ENCODE results near the gene CBARP. TPM values are rescaled to one million over a fixed set of nuclear protein-coding genes. Genes with fewer than 3 reads are reported as not detected.
A peak's percentile ranks its signal among the peaks of the same experiment; 100 is the strongest.

Gene CBARP
- total RNA-seq, 1 donor from 2014 or later, result 1.2 TPM

- Mint-ChIP-seq H3K9me3 (no peaks in the 10 kb centered on the region), H3K4me3 (peak overlapping the region; percentile 89), H3K4me1 (peaks cover 29% of the 10 kb centered on the region), H3K27me3 (ENCODE audit: insufficient read depth, low read depth) (peaks cover 10% of the 10 kb centered on the region), H3K27ac (no peak overlapping the region), H3K36me3 (no peaks in the 10 kb centered on the region)
- Histone ChIP-seq H3K79me2 (ENCODE audit: low read depth) (peaks cover 20% of the 10 kb centered on the region), H3K36me3 (no peaks in the 10 kb centered on the region), H4K20me1 (ENCODE audit: low read depth) (peaks cover 14% of the 10 kb centered on the region), H3K4me3 (peak overlapping the region; percentile 52), H3F3A (ENCODE audit: low read depth) (peaks cover 34% of the 10 kb centered on the region), H3K4me1 (peaks cover 13% of the 10 kb centered on the region), H3K9me3 (ENCODE audit: low read depth) (no peaks in the 10 kb centered on the region), H3K27me3 (peaks cover 7% of the 10 kb centered on the region), H3K9ac (no peak overlapping the region), H3K27ac (no peak overlapping the region), H2AFZ (replicated peaks) (no peak overlapping the region), H3K4me2 (peak overlapping the region; percentile 97)
- peak; percentile 26 for DNase-seq (ENCODE audit: low spot score)
- TF ChIP-seq EZH2phosphoT487 (IDR thresholded peaks at IDR 0.05) (no peak), CTCF (IDR thresholded peaks at IDR 0.05) (no peak), EZH2 (IDR thresholded peaks at IDR 0.05) (no peak)
Measured at GRCh38 chr19:1239420-1239795, 1.6 kb upstream of the CBARP start.

- H3K36me3 Mint-ChIP-seq, result no peaks in the 10 kb centered on the region
- H3K4me1 Mint-ChIP-seq, result peaks cover 29% of the 10 kb centered on the region
- peaks cover 8% of the 10 kb centered on the region for H4K20me1 ChIP-seq (ENCODE audit: low read depth)
- TF ChIP-seq CTCF (IDR thresholded peaks at IDR 0.05) (no peak), EZH2phosphoT487 (IDR thresholded peaks at IDR 0.05) (no peak), EZH2 (IDR thresholded peaks at IDR 0.05) (no peak)
- H3K4me3 ChIP-seq, result peak overlapping the region; percentile 52
- H3K4me3 Mint-ChIP-seq, result peak overlapping the region; percentile 89
- H3K27ac ChIP-seq, result no peak overlapping the region
- H3K27me3 ChIP-seq, result peaks cover 7% of the 10 kb centered on the region
- H3K27me3 Mint-ChIP-seq (ENCODE audit: insufficient read depth, low read depth), result peaks cover 10% of the 10 kb centered on the region
- no peaks in the 10 kb centered on the region for H3K36me3 ChIP-seq
- H3K79me2 ChIP-seq (ENCODE audit: low read depth), result peaks cover 20% of the 10 kb centered on the region
- DNase-seq (ENCODE audit: low spot score), result no peak
- H3K9me3 Mint-ChIP-seq, result no peaks in the 10 kb centered on the region
- no peak overlapping the region for H2AFZ ChIP-seq (replicated peaks)
- H3K9me3 ChIP-seq (ENCODE audit: low read depth), result no peaks in the 10 kb centered on the region
- peaks cover 32% of the 10 kb centered on the region for H3F3A ChIP-seq (ENCODE audit: low read depth)
- peak overlapping the region; percentile 88 for H3K27ac Mint-ChIP-seq
- no peak overlapping the region for H3K9ac ChIP-seq
- H3K4me2 ChIP-seq, result peak overlapping the region; percentile 76
- H3K4me1 ChIP-seq, result peaks cover 13% of the 10 kb centered on the region
Measured at GRCh38 chr19:1238369-1239303, 831 bp upstream of the CBARP start.

- H3K4me3 Mint-ChIP-seq, result peak overlapping the region; percentile 82
- Histone ChIP-seq H3K4me2 (peak overlapping the region; percentile 89), H3K9ac (no peak overlapping the region), H3K9me3 (ENCODE audit: low read depth) (no peaks in the 10 kb centered on the region), H3K4me3 (peak overlapping the region; percentile 75), H2AFZ (replicated peaks) (no peak overlapping the region), H3K27me3 (peaks cover 7% of the 10 kb centered on the region), H3K4me1 (peaks cover 9% of the 10 kb centered on the region), H3K79me2 (ENCODE audit: low read depth) (peaks cover 16% of the 10 kb centered on the region), H3F3A (ENCODE audit: low read depth) (peaks cover 29% of the 10 kb centered on the region), H4K20me1 (ENCODE audit: low read depth) (peaks cover 5% of the 10 kb centered on the region), H3K36me3 (no peaks in the 10 kb centered on the region), H3K27ac (no peak overlapping the region)
- peaks cover 13% of the 10 kb centered on the region for H3K27me3 Mint-ChIP-seq (ENCODE audit: insufficient read depth, low read depth)
- peaks cover 31% of the 10 kb centered on the region for H3K4me1 Mint-ChIP-seq
- H3K27ac Mint-ChIP-seq, result no peak overlapping the region
- H3K36me3 Mint-ChIP-seq, result no peaks in the 10 kb centered on the region
- no peaks in the 10 kb centered on the region for H3K9me3 Mint-ChIP-seq
- no peak for TF ChIP-seq EZH2phosphoT487 (IDR thresholded peaks at IDR 0.05)
- no peak for TF ChIP-seq CTCF (IDR thresholded peaks at IDR 0.05)
- no peak for TF ChIP-seq EZH2 (IDR thresholded peaks at IDR 0.05)
- DNase-seq (ENCODE audit: low spot score), result peak; percentile 54
Measured at GRCh38 chr19:1237027-1237659, 662 bp downstream of the CBARP start.
